H1 (cell line): ENCODE measurements around the gene ENPP6. TPM values are rescaled to one million over a fixed set of nuclear protein-coding genes. Genes with fewer than 3 reads are reported as not detected.

Source experiments
- CTCF ChIA-PET: fragments of 300-600 bp; sonication (Branson Sonifier 250); formaldehyde crosslinking; loops from one replicate; lab custom pipeline; 2021; ENCODE audit not compliant: partially characterized antibody; lab: Charles Lee
- POLR2A ChIA-PET: fragments of 300-600 bp; sonication (Branson Sonifier 250); formaldehyde crosslinking; loops from one replicate; lab custom pipeline; 2021; ENCODE audit warnings: inconsistent platforms; ENCODE audit not compliant: partially characterized antibody; lab: Charles Lee
- DNase-seq, 2 experiments: peaks; one replicate each; pipeline versions ENCODE4 v3.0.0 to v3.0.0-alpha.2; 2010 to 2022; ENCODE audit warnings: low spot score in 2 of 2, low read depth in 1 of 2, mixed read lengths in 1 of 2
- FAIRE-seq: peaks from 2 replicates; lab custom pipeline; 2011; peaks lifted over from hg19 to GRCh38; lab: Jason Lieb, UNC
- H2AFZ ChIP-seq: 2 replicates; pipeline ENCODE4 v1.8.1; 2012; ENCODE audit warnings: low read length, inconsistent platforms
- H2AK5ac ChIP-seq: 2 replicates; pipeline ENCODE4 v1.6.1; 2013; ENCODE audit warnings: low read depth, low read length
- H2BK120ac ChIP-seq: replicated peaks from 2 replicates; pipeline ENCODE3; 2013; ENCODE audit warnings: low read depth, low read length, inconsistent platforms
- H2BK12ac ChIP-seq: 2 replicates; pipeline ENCODE4 v1.6.1; 2013; ENCODE audit warnings: low read depth, low read length
- H2BK15ac ChIP-seq: 2 replicates; pipeline ENCODE4 v1.6.1; 2013; ENCODE audit warnings: low read length
- H2BK20ac ChIP-seq: 2 replicates; pipeline ENCODE4 v1.6.1; 2013; ENCODE audit warnings: low read length
- H2BK5ac ChIP-seq: 2 replicates; pipeline ENCODE4 v1.6.1; 2013; ENCODE audit warnings: low read depth, low read length
- H3K14ac ChIP-seq: 2 replicates; pipeline ENCODE4 v1.6.1; 2013; ENCODE audit warnings: inconsistent platforms; ENCODE audit not compliant: insufficient read length
- H3K18ac ChIP-seq: 2 replicates; pipeline ENCODE4 v1.6.1; 2013; ENCODE audit warnings: low read length; ENCODE audit errors: extremely low read depth
- H3K23ac ChIP-seq: 2 replicates; pipeline ENCODE4 v1.6.1; 2013; ENCODE audit warnings: inconsistent platforms; ENCODE audit not compliant: insufficient read length
- H3K23me2 ChIP-seq: 2 replicates; pipeline ENCODE4 v1.6.1; 2013; ENCODE audit warnings: low read depth, low read length
- H3K27ac ChIP-seq: 2 replicates; pipeline ENCODE4 v1.6.1; 2011; ENCODE audit warnings: low read depth, low read length, inconsistent platforms
- H3K27me3 ChIP-seq, 4 experiments: replicated peaks in 1 of 4; 1 replicate in 1 of 4; 2 replicates in 3 of 4; pipeline versions ENCODE4 v1.6.1 to v1.8.1; 2011 to 2013; ENCODE audit warnings: low read length in 3 of 4, mild to moderate bottlenecking in 3 of 4, inconsistent platforms in 2 of 4, mixed read lengths in 2 of 4, moderate library complexity in 1 of 4; ENCODE audit not compliant: control insufficient read depth in 3 of 4, insufficient read depth in 3 of 4; ENCODE audit errors: extremely low read depth in 1 of 4
- H3K36me3 ChIP-seq, 4 experiments: 2 replicates each; pipeline versions ENCODE4 v1.6.1 to v1.8.1; 2011 to 2013; ENCODE audit warnings: mild to moderate bottlenecking in 4 of 4, low read length in 3 of 4, moderate library complexity in 2 of 4, control low read depth in 1 of 4, inconsistent platforms in 1 of 4; ENCODE audit not compliant: insufficient read depth in 4 of 4, control insufficient read depth in 2 of 4
- H3K4ac ChIP-seq: replicated peaks from 2 replicates; pipeline ENCODE3; 2013; ENCODE audit warnings: low read length, low read depth, mixed read lengths, inconsistent platforms; ENCODE audit not compliant: insufficient read length
- H3K4me1 ChIP-seq, 4 experiments: replicated peaks in 1 of 4; 1 replicate in 1 of 4; 2 replicates in 3 of 4; pipeline versions ENCODE4 v1.6.1 to v1.8.1; 2011 to 2013; ENCODE audit warnings: low read length in 3 of 4, inconsistent platforms in 2 of 4, mixed read lengths in 1 of 4; ENCODE audit not compliant: insufficient read depth in 4 of 4, control insufficient read depth in 3 of 4
- H3K4me2 ChIP-seq, 2 experiments: 2 replicates each; pipeline versions ENCODE4 v1.6.1 to v1.8.1; 2011 to 2013; ENCODE audit warnings: low read depth in 2 of 2, low read length in 2 of 2, control low read depth in 1 of 2, inconsistent platforms in 1 of 2, mild to moderate bottlenecking in 1 of 2; ENCODE audit not compliant: insufficient read depth in 1 of 2
- H3K4me3 ChIP-seq, 4 experiments: fragments of 200-600, 300-600 bp in 1 of 4; sonication (generic), shearing (Covaris generic), sonication (Bioruptor Twin) in 1 of 4; 2 replicates each; pipeline versions ENCODE4 v1.5.1 to v1.8.1; 2011 to 2016; ENCODE audit warnings: low read length in 4 of 4, low read depth in 3 of 4, control low read depth in 2 of 4, inconsistent platforms in 2 of 4, mild to moderate bottlenecking in 2 of 4, mixed read lengths in 1 of 4, moderate library complexity in 1 of 4; ENCODE audit not compliant: insufficient read depth in 2 of 4; ENCODE audit errors: extremely low read depth in 1 of 4
- H3K56ac ChIP-seq: replicated peaks from 2 replicates; pipeline ENCODE3; 2013; ENCODE audit warnings: low read depth, mild to moderate bottlenecking, mixed read lengths, low read length, inconsistent platforms; ENCODE audit not compliant: insufficient read length
- H3K79me1 ChIP-seq: 2 replicates; pipeline ENCODE4 v1.6.1; 2013; ENCODE audit warnings: low read depth, low read length, control low read depth
- H3K79me2 ChIP-seq, 2 experiments: 2 replicates each; pipeline versions ENCODE4 v1.6.1 to v1.8.1; 2012 to 2013; ENCODE audit warnings: low read length in 2 of 2, mild to moderate bottlenecking in 2 of 2, inconsistent platforms in 1 of 2; ENCODE audit not compliant: insufficient read depth in 2 of 2, control insufficient read depth in 1 of 2
- H3K9ac ChIP-seq, 4 experiments: replicated peaks in 1 of 4; 1 replicate in 1 of 4; 2 replicates in 3 of 4; pipeline versions ENCODE4 v1.6.1 to v1.8.1; 2011 to 2013; ENCODE audit warnings: low read depth in 3 of 4, low read length in 3 of 4, control low read depth in 2 of 4, mild to moderate bottlenecking in 2 of 4, moderate library complexity in 2 of 4, inconsistent platforms in 1 of 4; ENCODE audit errors: extremely low read depth in 1 of 4
- H3K9me3 ChIP-seq, 2 experiments: 2 replicates each; pipeline versions ENCODE4 v1.6.1 to v1.8.1; 2012 to 2013; ENCODE audit warnings: mild to moderate bottlenecking in 2 of 2, moderate library complexity in 2 of 2, control low read depth in 1 of 2, inconsistent platforms in 1 of 2, low read depth in 1 of 2, low read length in 1 of 2, mixed read lengths in 1 of 2; ENCODE audit not compliant: insufficient read depth in 2 of 2
- H4K20me1 ChIP-seq, 2 experiments: replicated peaks in 1 of 2; 2 replicates each; pipeline versions ENCODE3 to v1.8.1; 2011 to 2013; ENCODE audit warnings: inconsistent platforms in 2 of 2, low read length in 2 of 2, mild to moderate bottlenecking in 1 of 2; ENCODE audit not compliant: insufficient read depth in 2 of 2, control insufficient read depth in 1 of 2
- H4K5ac ChIP-seq: 2 replicates; pipeline ENCODE4 v1.6.1; 2013; ENCODE audit warnings: low read length, low read depth, mixed read lengths, inconsistent platforms; ENCODE audit not compliant: insufficient read length
- H4K8ac ChIP-seq: 2 replicates; pipeline ENCODE4 v1.8.0; 2013; ENCODE audit warnings: mild to moderate bottlenecking, moderate library complexity, low read length, inconsistent platforms; ENCODE audit not compliant: insufficient read depth; ENCODE audit errors: extremely low read depth
- H4K91ac ChIP-seq: replicated peaks from 2 replicates; pipeline ENCODE3; 2013; ENCODE audit warnings: low read length, mixed read lengths, inconsistent platforms; ENCODE audit not compliant: insufficient read length
- CBX8 ChIP-seq: fragments of 300-800, 300-1000 bp; sonication (generic); IDR thresholded peaks from 2 replicates; pipeline ENCODE4 v1.7.1; 2016; ENCODE audit warnings: low read depth, low read length, borderline replicate concordance
- GTF2F1 ChIP-seq: IDR thresholded peaks from 2 replicates; pipeline ENCODE4 v1.6.1; 2012; ENCODE audit warnings: low read depth, low read length, improper control_type of control experiment, borderline replicate concordance
- MAFK ChIP-seq: IDR thresholded peaks from 2 replicates; pipeline ENCODE4 v1.6.1; 2012; ENCODE audit warnings: low read depth, mild to moderate bottlenecking, improper control_type of control experiment, low read length
- RAD21 ChIP-seq, 2 experiments: IDR thresholded peaks in 1 of 2; conservative IDR thresholded peaks in 1 of 2; 2 replicates each; pipeline ENCODE4 v1.6.1; 2011; ENCODE audit warnings: low read depth in 2 of 2, low read length in 2 of 2, improper control_type of control experiment in 1 of 2, inconsistent platforms in 1 of 2, mild to moderate bottlenecking in 1 of 2, moderate library complexity in 1 of 2
- SIRT6 ChIP-seq: IDR thresholded peaks from one replicate; pipeline ENCODE4 v1.7.1; 2012; ENCODE audit warnings: low read length, inconsistent platforms
- SP1 ChIP-seq: IDR thresholded peaks from 2 replicates; pipeline ENCODE4 v1.6.1; 2011; ENCODE audit warnings: low read depth, low read length
- TEAD4 ChIP-seq: IDR thresholded peaks from 2 replicates; pipeline ENCODE4 v1.6.1; 2012; ENCODE audit warnings: low read depth, low read length, inconsistent platforms, mixed read lengths
- WGBS, 2 experiments: shearing (Covaris generic) in 1 of 2; methylation state at CpG; one replicate each; pipeline versions ENCODE4 v1.1.6 to v1.1.7; 2013 to 2015; ENCODE audit warnings: low lambda C conversion rate in 2 of 2, mixed read lengths in 2 of 2, inconsistent platforms in 1 of 2, low coverage in 1 of 2, missing lambda C conversion rate in 1 of 2; ENCODE audit not compliant: insufficient replicate concordance in 2 of 2, insufficient coverage in 1 of 2, insufficient read length in 1 of 2; ENCODE audit errors: extremely low coverage in 1 of 2, missing lambda C conversion rate in 1 of 2; 5-methylcytosine and 5-hydroxymethylcytosine counted together
- polyA plus RNA-seq, 7 experiments: library from polyadenylated mRNA; depleted of rRNA in 3 of 7; stranded (reverse) in 5 of 7; unstranded in 2 of 7; fragments of >200 nt in 5 of 7; fragments of 200-250 nt in 2 of 7; gene quantifications; 1 replicate in 5 of 7; 2 replicates in 1 of 7; 4 replicates in 1 of 7; pipeline versions ENCODE4 v1.2.1 to v1.2.3, GENCODE V29; 2011 to 2013; ENCODE audit warnings: missing spikeins in 2 of 7, mixed read lengths in 2 of 7
- total RNA-seq: library from RNA; stranded (reverse); fragmentation: NEBNext Ultra II Directional; extraction: Animal tissue kit (Norgen Biotek cat#: 25700); gene quantifications from 2 replicates; pipeline ENCODE4 v1.2.1, GENCODE V29; 2021

ENPP6 gene
- total and polyA plus RNA-seq, 2 of the 8 experiments (the other 6 are each of a cell fraction or from before 2014, with no cell fraction given), result 0.11 to 0.20 TPM

DNA sequence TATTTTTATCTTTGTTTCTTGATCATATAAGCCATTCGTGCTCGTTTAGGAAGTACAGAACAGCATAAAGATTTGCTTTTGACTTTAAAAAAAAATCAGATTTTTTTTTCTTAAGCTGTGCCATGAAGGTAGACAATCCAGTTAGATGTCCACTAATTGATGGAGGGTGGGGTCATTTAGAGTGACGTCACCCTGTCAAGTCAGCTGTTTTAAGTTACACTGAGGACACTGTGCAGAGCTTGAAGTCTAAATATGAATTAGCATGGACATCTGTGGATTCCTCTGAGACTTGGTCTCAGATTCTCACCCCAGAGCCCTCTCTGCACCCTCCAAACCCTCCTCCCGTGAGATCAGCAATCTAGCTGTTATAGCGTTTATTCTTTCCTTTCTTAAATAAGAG lies 63.9 kb downstream of the ENPP6 start:
- DNase-seq (no peak), FAIRE-seq (no peak)
- no peak overlapping the region for H4K5ac ChIP-seq
- CTCF ChIA-PET, result interaction anchor here (0.9 to 5.4 kb wide), 4 partner anchors 8 to 312 kb away, joined by 3 to 29 read pairs (median 4); no protein-coding TSS in a partner anchor
- POLR2A ChIA-PET, result no interaction called here
- H2AFZ ChIP-seq, result no peak overlapping the region
- H2BK20ac ChIP-seq, result no peak overlapping the region
- no peaks in the 10 kb centered on the region for H3K9me3 ChIP-seq
- H4K20me1 ChIP-seq, result no peaks in the 10 kb centered on the region
- no peak for TF ChIP-seq SIRT6
- no peak for TF ChIP-seq RAD21 (IDR thresholded peaks at IDR 0.05 in 1 of 2, conservative IDR thresholded peaks at IDR 0.05 in 1 of 2; ENCODE audit: low read depth in 2 of 2, low read length in 2 of 2)
- no peak for TF ChIP-seq TEAD4
- TF ChIP-seq MAFK, result no peak
- no peak for TF ChIP-seq CBX8
- TF ChIP-seq SP1, result no peak
- no peak for TF ChIP-seq GTF2F1
- no peak overlapping the region for H3K18ac ChIP-seq
- no peak overlapping the region for H2BK15ac ChIP-seq
- H4K8ac ChIP-seq, result no peak overlapping the region
- H2BK5ac ChIP-seq, result no peak overlapping the region
- no peaks in the 10 kb centered on the region for H3K79me2 ChIP-seq
- H3K56ac ChIP-seq, result no peak overlapping the region
- no peak overlapping the region for H3K27ac ChIP-seq
- H3K23me2 ChIP-seq, result no peaks in the 10 kb centered on the region
- no peak overlapping the region for H3K4ac ChIP-seq
- no peak overlapping the region for H2AK5ac ChIP-seq
- H2BK12ac ChIP-seq, result no peak overlapping the region
- H3K4me2 ChIP-seq, result no peak overlapping the region
- no peaks in the 10 kb centered on the region; a peak in 1 of 7 replicates for H3K27me3 ChIP-seq
- H3K4me3 ChIP-seq, result no peak overlapping the region
- no peak overlapping the region for H3K14ac ChIP-seq
- no peak overlapping the region for H3K23ac ChIP-seq
- no peak overlapping the region for H4K91ac ChIP-seq
- H2BK120ac ChIP-seq, result no peak overlapping the region
- H3K9ac ChIP-seq, result no peak overlapping the region
- 86% methylated on average over 5 of the region's 5 CpGs; no CpG with 5 or more reads in 1 of the 2 experiments for WGBS, 2 experiments
- H3K4me1 ChIP-seq, result no peaks in the 10 kb centered on the region
- no peaks in the 10 kb centered on the region for H3K36me3 ChIP-seq
- no peaks in the 10 kb centered on the region for H3K79me1 ChIP-seq
